ENCODE measurements around the gene IQGAP1.
A peak's percentile ranks its signal among the peaks of the same experiment; 100 is the strongest.
"Not testable (repeated sequence)": the region's sequence is repeated elsewhere in the genome, so short reads cannot be mapped to it uniquely, and the experiment has no call there.

The IQGAP1 gene

DNA sequence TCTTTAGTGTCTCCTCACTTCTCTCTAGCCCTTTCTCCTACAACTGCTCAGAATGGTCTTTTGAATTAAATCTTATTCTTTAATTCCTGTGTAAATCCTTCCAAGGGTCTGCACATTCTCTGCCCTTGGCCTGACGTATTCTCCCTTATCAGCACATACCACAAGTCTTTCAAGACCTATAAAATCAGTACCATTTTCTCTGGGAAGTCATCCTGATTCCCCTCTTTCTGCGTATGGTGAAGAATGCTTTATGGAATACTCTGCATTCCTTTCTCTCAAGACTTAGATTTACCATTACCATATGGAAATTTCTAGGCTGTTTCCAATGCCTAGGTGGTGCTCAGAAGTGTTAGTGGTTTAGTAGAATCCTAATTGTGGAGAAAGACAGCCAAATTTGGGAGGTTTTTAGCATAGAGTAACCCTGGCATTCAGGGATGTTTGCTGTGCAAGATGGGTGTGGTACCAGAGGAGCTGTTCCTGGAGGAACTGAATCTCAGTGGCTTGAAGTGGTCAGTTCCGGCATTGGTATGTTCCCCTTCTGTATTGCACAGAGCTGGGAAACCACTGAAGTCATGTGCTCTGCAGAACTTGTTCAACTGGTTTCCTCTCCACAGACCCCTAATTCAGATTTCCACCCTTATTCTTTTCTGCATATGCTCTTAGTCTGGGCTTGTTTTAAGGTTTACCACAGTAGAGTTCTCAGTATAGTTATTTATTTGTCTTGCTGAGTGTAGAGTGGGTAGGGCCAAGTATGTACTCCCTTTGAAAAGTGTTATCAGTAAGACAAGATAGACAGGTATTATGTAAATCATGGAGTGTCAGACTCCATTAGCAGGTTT is 24.5 kb downstream of the IQGAP1 start:
- peak; percentile 36 for DNase-seq

GRCh38 chr15:90413411-90414379 is 25.7 kb downstream of the IQGAP1 start:
- DNase-seq = no peak

DNA sequence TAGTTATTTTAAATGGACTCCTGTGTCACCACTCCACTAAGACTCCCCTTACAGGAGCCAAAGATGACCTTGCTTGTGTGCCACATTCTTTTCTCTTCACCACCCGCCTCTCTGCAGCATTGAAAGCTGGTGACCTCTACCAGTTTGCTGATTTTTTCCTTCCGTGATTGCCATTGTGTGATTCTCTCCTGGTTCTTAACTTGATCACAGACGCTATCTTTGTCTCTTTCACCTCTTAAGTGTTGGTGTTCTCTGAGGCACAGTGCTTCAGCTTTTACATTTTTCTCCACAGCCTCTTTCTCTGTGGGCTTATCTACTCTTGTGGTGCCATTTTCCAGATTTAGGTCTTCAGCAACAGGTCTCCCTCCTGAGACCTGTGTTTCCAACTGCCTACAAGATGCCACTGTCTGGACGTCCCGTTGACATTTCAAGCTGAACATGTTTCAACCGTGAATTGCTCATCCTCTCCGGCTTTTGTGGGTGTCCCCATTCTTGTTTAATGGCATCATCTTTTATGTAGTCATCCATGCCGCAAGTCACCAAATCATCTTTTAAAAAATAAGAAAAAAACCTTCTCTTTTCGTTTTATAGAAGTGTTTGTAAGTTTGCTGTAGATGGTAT is 26.5 kb downstream of the IQGAP1 start:
- DNase-seq = peak; percentile 26

- DNase-seq = not testable (repeated sequence)
Observed at GRCh38 chr15:90416052-90416451, 28.0 kb downstream of the IQGAP1 start.

DNA sequence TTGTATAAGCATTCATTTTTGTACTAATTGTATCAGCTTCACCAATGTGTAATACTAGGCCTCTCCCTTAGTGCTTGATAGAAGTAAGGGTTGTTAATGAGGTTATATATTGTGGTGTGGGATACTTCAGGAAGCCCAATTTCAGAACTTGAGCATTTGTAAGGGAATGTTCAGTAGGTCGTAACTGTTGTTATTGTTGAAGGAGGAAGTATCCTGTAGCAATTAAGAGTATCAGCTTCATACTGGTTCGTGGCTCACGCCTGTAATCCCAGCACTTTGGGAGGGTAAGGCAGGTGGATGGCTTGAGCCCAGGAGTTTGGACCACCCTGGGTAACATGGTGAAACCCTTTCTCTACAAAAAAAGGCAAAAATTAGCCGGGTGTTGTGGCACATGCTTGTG is 30.6 kb downstream of the IQGAP1 start:
- DNase-seq = no peak

- DNase-seq = peak; percentile 33
Observed at GRCh38 chr15:90419206-90419605, 31.2 kb downstream of the IQGAP1 start.

DNA sequence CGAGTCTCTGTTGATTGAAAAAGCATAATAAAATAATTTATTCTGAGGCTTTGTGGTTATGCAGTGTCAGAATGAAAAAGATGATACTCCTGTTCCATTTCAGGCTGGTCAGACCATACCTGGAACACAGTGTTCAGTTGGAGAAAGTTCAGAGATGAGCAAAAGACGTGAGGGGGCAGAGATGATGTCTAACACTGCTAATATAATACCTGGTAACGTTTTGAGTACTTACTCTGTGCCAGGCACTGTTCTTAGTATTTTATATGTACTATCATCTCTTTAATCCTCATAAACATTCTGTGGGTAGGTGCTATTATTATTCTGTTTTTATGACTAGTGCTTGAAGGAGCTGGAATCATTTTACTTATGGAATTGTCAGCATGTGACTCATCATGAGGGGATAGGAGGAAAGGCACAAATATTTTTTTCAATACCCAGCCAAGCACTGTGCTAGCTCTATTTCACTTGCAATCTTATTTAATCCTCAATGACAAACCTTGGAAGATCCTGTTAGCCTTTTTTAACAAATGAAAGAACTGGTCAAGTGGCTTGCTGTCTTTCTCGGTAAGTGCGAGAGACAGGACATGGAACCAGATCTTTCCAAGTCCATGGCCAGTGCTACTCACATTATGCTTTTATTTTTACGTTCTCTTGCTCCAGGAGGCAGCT is 31.8 kb downstream of the IQGAP1 start:
- no peak for DNase-seq

DNA sequence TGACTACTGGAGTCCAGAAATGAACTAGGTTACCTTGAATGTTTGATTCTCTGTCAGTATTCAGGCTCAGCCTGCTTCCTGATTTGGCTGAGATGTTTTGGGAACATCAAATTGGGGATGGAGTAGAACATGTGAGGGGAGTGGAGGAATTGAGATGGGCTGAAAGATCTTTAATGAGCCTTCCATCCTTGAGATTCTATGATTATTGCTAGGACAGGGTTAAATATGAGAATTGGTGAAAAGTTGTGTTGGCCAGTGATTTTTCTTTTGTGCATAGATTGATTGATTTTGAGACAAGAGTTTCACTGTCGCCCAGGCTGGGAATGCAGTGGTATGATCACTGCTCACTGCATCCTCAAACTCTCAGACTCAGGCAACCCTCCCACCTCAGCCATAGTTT is 32.4 kb downstream of the IQGAP1 start:
- no peak for DNase-seq

DNA sequence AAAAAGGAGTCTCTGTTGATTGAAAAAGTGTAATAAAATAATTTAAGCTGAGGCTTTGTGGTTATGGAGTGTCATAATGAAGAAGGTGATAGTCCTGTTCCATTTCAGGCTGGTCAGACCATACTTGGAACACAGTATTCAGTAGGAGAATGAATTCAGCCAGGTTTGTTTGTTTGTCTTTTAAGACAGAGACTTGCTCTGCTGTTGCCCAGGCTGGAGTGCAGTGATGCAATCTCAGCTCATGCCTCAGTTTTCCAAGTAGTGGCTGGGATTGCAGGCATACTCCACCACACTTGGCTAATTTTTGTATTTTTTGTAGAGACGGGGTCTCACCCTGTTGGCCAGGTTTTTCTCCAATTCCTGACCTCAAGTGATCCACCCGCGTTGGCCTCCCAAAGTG is 33.5 kb downstream of the IQGAP1 start:
- no peak for DNase-seq

DNA sequence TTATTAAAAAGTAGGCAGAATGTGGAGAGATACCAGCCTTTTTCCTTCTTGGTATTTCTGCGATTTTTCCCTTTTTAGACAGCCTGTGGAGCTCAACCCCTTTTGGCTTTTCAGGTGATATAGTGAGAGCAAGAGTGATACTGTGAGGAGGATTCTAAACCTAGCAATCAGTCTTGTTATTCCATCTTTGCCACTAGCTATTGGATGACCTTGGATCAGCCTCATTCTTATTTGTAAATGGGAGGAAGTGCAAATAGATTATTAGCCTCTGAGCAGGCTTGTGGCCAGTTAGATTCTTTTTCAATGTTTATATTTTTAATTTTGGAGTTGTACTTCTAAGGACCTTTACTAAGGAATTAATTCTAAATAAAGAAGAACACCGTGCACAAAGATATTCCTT is 34.0 kb downstream of the IQGAP1 start:
- no peak for DNase-seq

DNA sequence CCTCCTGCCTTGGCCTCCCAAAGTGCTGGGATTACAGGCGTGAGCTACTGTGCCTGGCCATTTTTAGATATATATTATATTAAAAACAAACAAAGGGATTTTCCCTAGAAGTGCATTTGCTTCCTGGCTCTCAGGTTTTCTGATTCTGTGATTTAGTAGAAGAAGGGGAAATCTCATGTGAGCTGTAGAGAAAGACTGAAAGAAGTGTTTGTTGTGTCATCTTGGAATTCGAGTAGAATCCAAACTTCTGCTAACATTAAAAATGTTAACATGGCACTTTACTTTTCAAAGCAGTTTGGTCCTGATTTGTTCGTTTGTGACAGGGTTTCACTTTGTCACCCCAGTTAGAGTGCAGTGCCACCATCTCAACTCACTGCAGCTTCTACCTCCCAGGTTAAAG is 34.9 kb downstream of the IQGAP1 start:
- DNase-seq = no peak

DNA sequence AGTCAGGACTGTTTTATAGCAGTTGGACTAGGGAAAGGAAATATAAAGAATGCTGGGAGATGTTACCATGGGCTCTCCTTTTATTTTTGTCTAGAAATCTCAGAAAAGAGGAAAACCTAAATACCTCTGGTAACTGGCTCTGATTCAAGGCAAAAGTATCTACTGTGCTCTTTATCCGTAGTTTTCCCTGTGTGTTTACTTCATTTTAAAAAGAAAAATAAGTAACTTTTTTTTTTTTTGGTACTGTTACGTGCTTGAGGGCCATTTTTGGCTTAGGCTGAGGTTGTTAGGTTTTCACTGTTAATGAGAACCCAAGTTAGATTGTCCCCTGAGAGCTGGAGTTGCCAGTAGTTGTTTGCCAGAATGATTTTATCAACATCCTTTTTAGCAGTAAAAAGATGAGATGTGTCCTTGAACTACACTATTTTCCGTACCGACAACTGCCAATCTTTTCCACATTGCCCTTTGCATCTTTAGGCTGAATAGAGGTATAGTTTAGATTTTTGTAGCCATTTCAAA is 35.8 kb downstream of the IQGAP1 start:
- no peak for DNase-seq

GRCh38 chr15:90425726-90426346 is 37.8 kb downstream of the IQGAP1 start:
- no peak for DNase-seq

DNA sequence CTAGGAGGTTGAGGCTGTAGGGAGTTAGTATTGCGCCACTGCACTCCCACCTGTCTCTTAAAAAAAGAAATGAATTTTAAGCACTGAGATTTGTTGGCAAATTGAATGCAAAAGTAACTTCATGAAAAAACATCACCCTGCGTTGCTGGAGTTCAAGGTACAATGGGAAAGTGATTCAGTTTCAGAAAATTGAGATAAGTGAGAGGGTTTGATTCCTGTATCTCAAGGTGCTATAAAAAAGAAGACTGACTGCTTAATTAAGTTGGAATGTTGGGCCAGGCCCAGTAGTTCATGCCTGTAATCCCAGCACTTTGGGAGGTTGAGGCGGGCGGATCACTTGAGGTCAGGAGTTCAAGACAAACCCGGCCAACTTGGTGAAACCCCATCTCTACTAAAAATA is 39.1 kb downstream of the IQGAP1 start:
- no peak for DNase-seq

GRCh38 chr15:90432253-90432652 is 44.2 kb downstream of the IQGAP1 start:
- DNase-seq = no peak

DNA sequence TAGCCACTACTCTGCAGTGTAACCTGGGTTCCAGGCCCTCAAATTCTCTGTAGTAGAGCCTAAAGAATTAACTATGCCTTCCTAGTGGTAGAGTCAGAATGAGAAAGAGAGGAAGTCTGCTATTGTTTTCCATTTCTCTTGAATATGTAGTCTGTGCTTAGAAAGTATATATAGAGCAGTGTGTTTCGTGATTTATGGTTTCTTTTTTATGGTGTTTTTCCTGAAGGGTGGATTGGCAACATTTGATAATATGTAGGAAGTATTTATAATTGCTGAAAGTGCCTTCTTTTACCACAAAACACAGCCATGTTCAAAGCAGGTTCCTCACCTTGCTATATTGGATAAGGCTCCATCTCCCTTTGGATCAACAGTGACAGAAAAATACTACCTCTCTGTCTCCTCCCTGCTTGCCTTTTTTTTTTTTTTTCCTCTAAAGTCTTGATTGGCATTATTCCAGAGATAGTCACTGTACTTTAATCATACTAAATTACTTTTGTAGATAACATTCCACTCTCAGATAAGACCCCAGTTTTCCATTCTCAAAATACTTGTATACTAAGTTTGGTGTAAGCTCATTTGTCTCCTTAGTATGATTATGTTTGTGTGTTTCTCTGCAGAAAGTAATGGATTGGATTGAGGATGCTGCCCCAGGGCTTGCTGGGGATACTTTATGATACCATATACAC is 47.8 kb downstream of the IQGAP1 start:
- no peak for DNase-seq

- no peak for DNase-seq
Observed at GRCh38 chr15:90436952-90437351, 48.9 kb downstream of the IQGAP1 start.

GRCh38 chr15:90437516-90437915 is 49.5 kb downstream of the IQGAP1 start:
- no peak for DNase-seq

GRCh38 chr15:90439946-90440345 is 51.9 kb downstream of the IQGAP1 start:
- DNase-seq = no peak

GRCh38 chr15:90441027-90441426 is 53.0 kb downstream of the IQGAP1 start:
- no peak for DNase-seq

- DNase-seq = no peak
Observed at GRCh38 chr15:90442423-90442822, 54.4 kb downstream of the IQGAP1 start.
